HepG2 (cell line): ENCODE data around the gene SLC43A3. TPM values are rescaled to one million over a fixed set of nuclear protein-coding genes. Genes with fewer than 3 reads are reported as not detected.

Experiments
- BCL6 ChIP-seq: IDR thresholded peaks from 2 replicates; pipeline ENCODE4 v1.6.1; 2016; ENCODE audit warnings: missing genetic modification reagents, missing compliant biosample characterization
- GLI4 ChIP-seq: sonication (generic); formaldehyde crosslinking; IDR thresholded peaks from 2 replicates; pipeline ENCODE4 v1.5.1; 2020; ENCODE audit warnings: missing genetic modification reagents, mild to moderate bottlenecking, moderate library complexity, borderline replicate concordance
- HHEX ChIP-seq: IDR thresholded peaks from 2 replicates; pipeline ENCODE4 v1.6.1; 2016; ENCODE audit warnings: control low read depth
- HNF4A ChIP-seq: sonication (generic); formaldehyde crosslinking; IDR thresholded peaks from 2 replicates; pipeline ENCODE4 v1.4.0; 2020; ENCODE audit warnings: missing genetic modification reagents
- IRX3 ChIP-seq: sonication (generic); formaldehyde crosslinking; IDR thresholded peaks from 2 replicates; pipeline ENCODE4 v1.8.1; 2023; ENCODE audit warnings: mild to moderate bottlenecking, low read depth, missing genetic modification reagents, borderline replicate concordance
- MBNL3 ChIP-seq: fragments of 250-450 bp; sonication (Bioruptor Pico); conservative IDR thresholded peaks from 2 replicates; pipeline ENCODE4 v1.8.0; 2022; ENCODE audit warnings: mild to moderate bottlenecking, inconsistent platforms
- MED13 ChIP-seq: sonication (generic); formaldehyde crosslinking; IDR thresholded peaks from 2 replicates; pipeline ENCODE4 v1.5.0; 2020; ENCODE audit warnings: missing genetic modification reagents
- MIER2 ChIP-seq: IDR thresholded peaks from 2 replicates; pipeline ENCODE4 v1.6.1; 2016; ENCODE audit warnings: missing biosample characterization, missing genetic modification reagents
- NFE2L1 ChIP-seq: sonication (generic); formaldehyde crosslinking; IDR thresholded peaks from 2 replicates; pipeline ENCODE4 v1.4.0; 2020; ENCODE audit warnings: missing genetic modification reagents, mild to moderate bottlenecking, borderline replicate concordance
- PAF1 ChIP-seq: IDR thresholded peaks from 2 replicates; pipeline ENCODE4 v1.6.1; 2016; ENCODE audit warnings: missing genetic modification reagents, missing compliant biosample characterization
- PCBP1 ChIP-seq: fragments of 200-400 bp; formaldehyde crosslinking; IDR thresholded peaks from 2 replicates; pipeline ENCODE4 v1.6.1; 2017; ENCODE audit warnings: mild to moderate bottlenecking, low read depth, low read length, borderline replicate concordance
- RNF219 ChIP-seq: sonication (generic); formaldehyde crosslinking; IDR thresholded peaks from 2 replicates; pipeline ENCODE4 v1.5.0; 2020; ENCODE audit warnings: mild to moderate bottlenecking, missing genetic modification reagents
- SKI ChIP-seq: fragments of 450-650 bp; IDR thresholded peaks from one replicate; pipeline ENCODE4 v1.6.1; 2018; ENCODE audit warnings: mild to moderate bottlenecking; ENCODE audit not compliant: partially characterized antibody
- SRSF9 ChIP-seq: fragments of 200-400 bp; formaldehyde crosslinking; IDR thresholded peaks from 2 replicates; pipeline ENCODE4 v1.6.1; 2018; ENCODE audit warnings: borderline replicate concordance, mild to moderate bottlenecking, low read depth, low read length; ENCODE audit not compliant: insufficient read depth, poor library complexity, severe bottlenecking
- TSC22D2 ChIP-seq: sonication (generic); formaldehyde crosslinking; IDR thresholded peaks from 2 replicates; pipeline ENCODE4 v1.5.1; 2020; ENCODE audit warnings: missing genetic modification reagents, mild to moderate bottlenecking, borderline replicate concordance
- XBP1 ChIP-seq: sonication (generic); formaldehyde crosslinking; IDR thresholded peaks from 2 replicates; pipeline ENCODE4 v1.5.0; 2020; ENCODE audit warnings: missing genetic modification reagents
- ZNF17 ChIP-seq: sonication (generic); formaldehyde crosslinking; IDR thresholded peaks from 2 replicates; pipeline ENCODE4 v1.5.0; 2020; ENCODE audit warnings: mild to moderate bottlenecking, missing genetic modification reagents
- ZNF432 ChIP-seq: sonication (generic); formaldehyde crosslinking; IDR thresholded peaks from 2 replicates; pipeline ENCODE4 v1.5.0; 2020; ENCODE audit warnings: missing genetic modification reagents, mild to moderate bottlenecking, borderline replicate concordance
- ZNF558 ChIP-seq: sonication (generic); formaldehyde crosslinking; IDR thresholded peaks from 2 replicates; pipeline ENCODE4 v1.9.0; 2022; ENCODE audit warnings: mild to moderate bottlenecking, missing genetic modification reagents, borderline replicate concordance
- ZNF672 ChIP-seq: sonication (generic); formaldehyde crosslinking; IDR thresholded peaks from 2 replicates; pipeline ENCODE4 v1.8.1; 2022; ENCODE audit warnings: missing genetic modification reagents
- polyA plus RNA-seq, 8 experiments: library from polyadenylated mRNA; depleted of rRNA in 3 of 8; stranded (reverse) in 7 of 8; unstranded in 1 of 8; fragments of >200 nt; fragmentation: Illumina TruSeq in 4 of 8; extraction: Trizol in 4 of 8; gene quantifications; 2 replicates each; pipeline versions ENCODE4 v1.2.1 to v1.2.3, GENCODE V29; 2011 to 2016; ENCODE audit warnings: low read depth in 4 of 8, missing spikeins in 1 of 8, mixed read lengths in 1 of 8; ENCODE audit not compliant: insufficient read depth in 1 of 8
- total RNA-seq, 5 experiments: library from RNA; depleted of rRNA; stranded (reverse); fragments of >200 nt; fragmentation: Illumina TruSeq; extraction: Trizol; gene quantifications; 2 replicates each; pipeline ENCODE4 v1.2.3, GENCODE V29; 2016; ENCODE audit warnings: low read depth in 1 of 5
- TF ChIP-seq, protein P1 (sequence below): sonication (generic); formaldehyde crosslinking; IDR thresholded peaks from 2 replicates; pipeline ENCODE4 v1.5.0; 2020; ENCODE audit warnings: missing genetic modification reagents
- TF ChIP-seq, protein P2 (sequence below): sonication (generic); formaldehyde crosslinking; IDR thresholded peaks from 2 replicates; pipeline ENCODE4 v1.5.1; 2020; ENCODE audit warnings: mild to moderate bottlenecking, missing genetic modification reagents, borderline replicate concordance

The SLC43A3 gene
- total and polyA plus RNA-seq, 2 of the 13 experiments (the other 11 are each of a cell fraction or from before 2014, with no cell fraction given), result 2.6 TPM; not detected in 1

- TF ChIP-seq ZNF432 (CRISPR knock-in tag), result no peak
- no peak for TF ChIP-seq ZNF672 (CRISPR knock-in tag)
- peak; percentile 53; the same call in 1 of the 2 replicates for TF ChIP-seq MIER2 (CRISPR knock-in tag)
- no peak for TF ChIP-seq NFE2L1 (CRISPR knock-in tag)
- TF ChIP-seq SRSF9, result no peak
- no peak for TF ChIP-seq MBNL3 (CRISPR knock-in tag)
- no peak for TF ChIP-seq TSC22D2 (CRISPR knock-in tag)
- TF ChIP-seq HHEX (CRISPR knock-in tag), result no peak
- TF ChIP-seq MED13 (CRISPR knock-in tag), result no peak
- TF ChIP-seq GLI4, result no peak
- no peak for TF ChIP-seq IRX3 (CRISPR knock-in tag)
- TF ChIP-seq PAF1 (CRISPR knock-in tag), result no peak
- TF ChIP-seq XBP1 (CRISPR knock-in tag), result no peak
- TF ChIP-seq BCL6 (CRISPR knock-in tag), result peak; percentile 62; the same call in 1 of the 2 replicates
- no peak for TF ChIP-seq PCBP1
- no peak for TF ChIP-seq SKI
- TF ChIP-seq, protein P1, sequence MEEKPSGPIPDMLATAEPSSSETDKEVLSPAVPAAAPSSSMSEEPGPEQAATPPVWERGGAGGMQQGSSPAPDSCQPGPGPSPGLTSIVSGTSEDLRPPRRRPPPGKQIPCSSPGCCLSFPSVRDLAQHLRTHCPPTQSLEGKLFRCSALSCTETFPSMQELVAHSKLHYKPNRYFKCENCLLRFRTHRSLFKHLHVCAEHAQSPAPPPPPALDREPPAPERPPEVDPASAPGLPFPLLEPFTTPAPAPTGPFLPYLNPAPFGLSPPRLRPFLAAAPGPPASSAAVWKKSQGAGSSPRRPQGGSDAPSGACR (CRISPR knock-in tag), result no peak; the same call in 1 of the 2 replicates
- no peak for TF ChIP-seq ZNF558
- TF ChIP-seq, protein P2, sequence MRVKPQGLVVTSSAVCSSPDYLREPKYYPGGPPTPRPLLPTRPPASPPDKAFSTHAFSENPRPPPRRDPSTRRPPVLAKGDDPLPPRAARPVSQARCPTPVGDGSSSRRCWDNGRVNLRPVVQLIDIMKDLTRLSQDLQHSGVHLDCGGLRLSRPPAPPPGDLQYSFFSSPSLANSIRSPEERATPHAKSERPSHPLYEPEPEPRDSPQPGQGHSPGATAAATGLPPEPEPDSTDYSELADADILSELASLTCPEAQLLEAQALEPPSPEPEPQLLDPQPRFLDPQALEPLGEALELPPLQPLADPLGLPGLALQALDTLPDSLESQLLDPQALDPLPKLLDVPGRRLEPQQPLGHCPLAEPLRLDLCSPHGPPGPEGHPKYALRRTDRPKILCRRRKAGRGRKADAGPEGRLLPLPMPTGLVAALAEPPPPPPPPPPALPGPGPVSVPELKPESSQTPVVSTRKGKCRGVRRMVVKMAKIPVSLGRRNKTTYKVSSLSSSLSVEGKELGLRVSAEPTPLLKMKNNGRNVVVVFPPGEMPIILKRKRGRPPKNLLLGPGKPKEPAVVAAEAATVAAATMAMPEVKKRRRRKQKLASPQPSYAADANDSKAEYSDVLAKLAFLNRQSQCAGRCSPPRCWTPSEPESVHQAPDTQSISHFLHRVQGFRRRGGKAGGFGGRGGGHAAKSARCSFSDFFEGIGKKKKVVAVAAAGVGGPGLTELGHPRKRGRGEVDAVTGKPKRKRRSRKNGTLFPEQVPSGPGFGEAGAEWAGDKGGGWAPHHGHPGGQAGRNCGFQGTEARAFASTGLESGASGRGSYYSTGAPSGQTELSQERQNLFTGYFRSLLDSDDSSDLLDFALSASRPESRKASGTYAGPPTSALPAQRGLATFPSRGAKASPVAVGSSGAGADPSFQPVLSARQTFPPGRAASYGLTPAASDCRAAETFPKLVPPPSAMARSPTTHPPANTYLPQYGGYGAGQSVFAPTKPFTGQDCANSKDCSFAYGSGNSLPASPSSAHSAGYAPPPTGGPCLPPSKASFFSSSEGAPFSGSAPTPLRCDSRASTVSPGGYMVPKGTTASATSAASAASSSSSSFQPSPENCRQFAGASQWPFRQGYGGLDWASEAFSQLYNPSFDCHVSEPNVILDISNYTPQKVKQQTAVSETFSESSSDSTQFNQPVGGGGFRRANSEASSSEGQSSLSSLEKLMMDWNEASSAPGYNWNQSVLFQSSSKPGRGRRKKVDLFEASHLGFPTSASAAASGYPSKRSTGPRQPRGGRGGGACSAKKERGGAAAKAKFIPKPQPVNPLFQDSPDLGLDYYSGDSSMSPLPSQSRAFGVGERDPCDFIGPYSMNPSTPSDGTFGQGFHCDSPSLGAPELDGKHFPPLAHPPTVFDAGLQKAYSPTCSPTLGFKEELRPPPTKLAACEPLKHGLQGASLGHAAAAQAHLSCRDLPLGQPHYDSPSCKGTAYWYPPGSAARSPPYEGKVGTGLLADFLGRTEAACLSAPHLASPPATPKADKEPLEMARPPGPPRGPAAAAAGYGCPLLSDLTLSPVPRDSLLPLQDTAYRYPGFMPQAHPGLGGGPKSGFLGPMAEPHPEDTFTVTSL, result peak; percentile 79; the same call in 1 of the 2 replicates
- peak; percentile 40; the same call in 1 of the 2 replicates for TF ChIP-seq HNF4A (CRISPR knock-in tag)
- TF ChIP-seq ZNF17 (CRISPR knock-in tag), result no peak
- TF ChIP-seq RNF219 (CRISPR knock-in tag), result no peak
Measured at GRCh38 chr11:57440744-57441414, 14.0 kb upstream of the SLC43A3 start (continued).
